HEK293 (cell line): ENCODE measurements around the gene DUSP1.

Source experiments
- CTCF ChIP-seq: fragments of 450-650 bp; formaldehyde crosslinking; IDR thresholded peaks from 2 replicates; pipeline ENCODE4 v1.5.1; 2016; ENCODE audit warnings: missing biosample characterization, missing genetic modification characterization
- ZBTB1 ChIP-seq: fragments of 450-650 bp; formaldehyde crosslinking; IDR thresholded peaks from 2 replicates; pipeline ENCODE4 v1.5.1; 2016; ENCODE audit warnings: missing biosample characterization, missing genetic modification characterization
- ZEB2 ChIP-seq: fragments of 450-650 bp; formaldehyde crosslinking; IDR thresholded peaks from 2 replicates; pipeline ENCODE4 v1.5.1; 2016; ENCODE audit warnings: missing biosample characterization, missing genetic modification characterization
- ZNF24 ChIP-seq: fragments of 450-650 bp; formaldehyde crosslinking; IDR thresholded peaks from 2 replicates; pipeline ENCODE4 v1.5.1; 2016; ENCODE audit warnings: missing biosample characterization, missing genetic modification characterization
- ZNF341 ChIP-seq: fragments of 450-650 bp; formaldehyde crosslinking; IDR thresholded peaks from 2 replicates; pipeline ENCODE4; 2016; ENCODE audit warnings: low read depth, missing biosample characterization, missing genetic modification characterization
- ZNF366 ChIP-seq: fragments of 450-650 bp; formaldehyde crosslinking; conservative IDR thresholded peaks from 2 replicates; pipeline ENCODE4 v1.5.1; 2016; ENCODE audit warnings: missing biosample characterization, missing genetic modification characterization
- ZNF521 ChIP-seq: fragments of 450-650 bp; formaldehyde crosslinking; IDR thresholded peaks from 2 replicates; pipeline ENCODE4 v1.5.1; 2017; ENCODE audit warnings: missing biosample characterization, mild to moderate bottlenecking, missing genetic modification characterization
- ZNF529 ChIP-seq: fragments of 450-650 bp; formaldehyde crosslinking; IDR thresholded peaks from 2 replicates; pipeline ENCODE4 v1.5.1; 2017; ENCODE audit warnings: missing genetic modification characterization, missing biosample characterization; ENCODE audit not compliant: insufficient replicate concordance
- ZNF768 ChIP-seq: fragments of 450-650 bp; formaldehyde crosslinking; IDR thresholded peaks from 2 replicates; pipeline ENCODE4 v1.5.1; 2018; ENCODE audit warnings: missing biosample characterization, mild to moderate bottlenecking, missing genetic modification characterization
- ZNF837 ChIP-seq: fragments of 450-650 bp; formaldehyde crosslinking; IDR thresholded peaks from 2 replicates; pipeline ENCODE4 v1.5.1; 2016; ENCODE audit warnings: missing biosample characterization, missing genetic modification characterization

DNA sequence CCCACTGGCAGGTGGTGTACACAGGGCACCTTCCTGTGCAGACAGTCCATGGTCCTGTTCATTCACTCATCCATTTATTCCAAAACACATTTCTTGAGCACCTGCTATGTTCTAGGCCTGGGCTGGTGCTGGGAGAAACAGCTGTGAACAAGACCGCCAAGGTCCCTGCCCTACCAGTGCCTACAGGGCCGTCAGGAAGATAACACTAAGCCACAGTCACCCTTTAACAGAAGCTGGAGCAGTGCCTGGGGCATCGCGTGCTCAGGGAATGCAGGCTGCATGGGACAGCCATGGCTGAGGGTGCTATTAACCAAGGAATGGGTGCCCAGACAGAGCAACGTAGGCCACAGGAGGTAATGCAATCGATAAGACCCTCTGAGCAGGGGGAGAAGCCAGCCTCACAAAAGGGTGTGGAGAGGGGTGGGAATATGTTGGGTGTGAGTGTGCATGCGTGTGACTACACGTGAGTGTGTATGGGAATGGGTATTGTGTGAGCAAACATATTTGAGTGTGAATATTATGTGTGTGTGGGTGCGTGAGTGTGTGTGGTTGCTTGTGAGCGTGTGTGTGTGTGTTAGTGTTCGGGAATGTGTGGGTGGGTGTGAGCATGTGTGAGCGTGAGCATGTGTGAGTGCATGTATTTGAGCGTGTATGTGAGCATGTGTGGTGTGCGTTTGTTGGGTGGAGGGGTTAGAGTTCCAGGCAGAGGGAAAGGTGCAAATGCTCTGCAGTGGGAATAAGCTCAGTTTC, 19.1 kb downstream of the DUSP1 start:
- TF ChIP-seq CTCF (tag by site-specific recombination), result no peak
- TF ChIP-seq ZBTB1 (tag by site-specific recombination), result no peak
- no peak for TF ChIP-seq ZNF341 (tag by site-specific recombination)
- TF ChIP-seq ZNF768 (tag by site-specific recombination), result no peak
- TF ChIP-seq ZNF521 (tag by site-specific recombination), result no peak
- TF ChIP-seq ZNF529, result no peak
- no peak for TF ChIP-seq ZNF366 (tag by site-specific recombination)
- no peak for TF ChIP-seq ZNF24 (tag by site-specific recombination)
- TF ChIP-seq ZNF837, result no peak
- TF ChIP-seq ZEB2 (tag by site-specific recombination), result no peak
